WTC11 (cell line): Measurements from ENCODE around the gene ZNF142. TPM values are rescaled to one million over a fixed set of nuclear protein-coding genes. Genes with fewer than 3 reads are reported as not detected.
A peak's percentile ranks its signal among the peaks of the same experiment; 100 is the strongest.

Experiments used
- ATAC-seq: fragments of 200-7000 bp; cut with Tn5 transposase; 2 replicates; pipeline ENCODE4 v1.10.0; 2021; ENCODE audit warnings: mild to moderate bottlenecking, moderate library complexity
- CTCF ChIA-PET: fragments of 300-600 bp; sonication (Branson Sonifier 250); formaldehyde crosslinking; loops from one replicate; lab custom pipeline; 2021; ENCODE audit warnings: antibody characterized with exemption; lab: Charles Lee
- POLR2A ChIA-PET: fragments of 350-600 bp; sonication (Branson Sonifier 250); formaldehyde crosslinking; loops from one replicate; lab custom pipeline; 2021; ENCODE audit warnings: antibody characterized with exemption; lab: Charles Lee
- DNase-seq: peaks from one replicate; pipeline ENCODE4 v3.0.0; 2021; ENCODE audit warnings: low spot score
- H3K27ac Mint-ChIP-seq: 2 replicates; pipeline ENCODE4 v1.8.0; 2021; ENCODE audit warnings: mixed read lengths
- H3K27me3 Mint-ChIP-seq: 2 replicates; pipeline ENCODE4 v1.8.0; 2021; ENCODE audit warnings: low read depth, mild to moderate bottlenecking, moderate library complexity, mixed read lengths
- H3K36me3 Mint-ChIP-seq: 2 replicates; pipeline ENCODE4 v1.8.0; 2021; ENCODE audit warnings: mixed read lengths
- H3K4me1 Mint-ChIP-seq: 2 replicates; pipeline ENCODE4 v1.8.0; 2022; ENCODE audit warnings: mixed read lengths
- H3K4me3 Mint-ChIP-seq: 2 replicates; pipeline ENCODE4 v1.8.0; 2021; ENCODE audit warnings: mild to moderate bottlenecking, moderate library complexity, mixed read lengths
- H3K9me3 Mint-ChIP-seq: 2 replicates; pipeline ENCODE4 v1.8.0; 2021; ENCODE audit warnings: mixed read lengths
- E2F1 ChIP-seq: sonication (generic); formaldehyde crosslinking; IDR thresholded peaks from 2 replicates; pipeline ENCODE4 v1.8.0; 2022; ENCODE audit warnings: mild to moderate bottlenecking, missing genetic modification reagents
- E2F5 ChIP-seq: sonication (generic); formaldehyde crosslinking; IDR thresholded peaks from 2 replicates; pipeline ENCODE4 v1.8.1; 2022; ENCODE audit warnings: mild to moderate bottlenecking, moderate library complexity, missing genetic modification reagents
- ERG ChIP-seq: fragments of 250-450 bp; sonication (Bioruptor Pico); IDR thresholded peaks from 2 replicates; pipeline ENCODE4 v1.8.0; 2021; ENCODE audit warnings: mild to moderate bottlenecking
- ETV6 ChIP-seq: sonication (generic); formaldehyde crosslinking; IDR thresholded peaks from 2 replicates; pipeline ENCODE4 v1.8.1; 2022; ENCODE audit warnings: mild to moderate bottlenecking, missing genetic modification reagents
- GTF2I ChIP-seq: fragments of 250-450 bp; sonication (Bioruptor Pico); conservative IDR thresholded peaks from 2 replicates; pipeline ENCODE4 v1.4.0; 2021; ENCODE audit warnings: mild to moderate bottlenecking
- NFYB ChIP-seq: sonication (generic); formaldehyde crosslinking; conservative IDR thresholded peaks from 2 replicates; pipeline ENCODE4 v1.8.0; 2022; ENCODE audit warnings: low read depth, missing genetic modification reagents
- PREB ChIP-seq: sonication (generic); formaldehyde crosslinking; IDR thresholded peaks from 2 replicates; pipeline ENCODE4 v1.8.1; 2022; ENCODE audit warnings: mild to moderate bottlenecking, missing genetic modification reagents, moderate library complexity, borderline replicate concordance
- PRRX2 ChIP-seq: fragments of 250-450 bp; sonication (Bioruptor Pico); IDR thresholded peaks from 2 replicates; pipeline ENCODE4 v1.8.0; 2021; ENCODE audit warnings: mild to moderate bottlenecking
- RORB ChIP-seq: fragments of 250-450 bp; sonication (Bioruptor Pico); IDR thresholded peaks from 2 replicates; pipeline ENCODE4 v1.9.0; 2021; ENCODE audit warnings: mild to moderate bottlenecking
- SOX15 ChIP-seq: fragments of 250-450 bp; sonication (Bioruptor Pico); IDR thresholded peaks from 2 replicates; pipeline ENCODE4 v1.9.0; 2021; ENCODE audit warnings: mild to moderate bottlenecking
- SP1 ChIP-seq: sonication (generic); formaldehyde crosslinking; conservative IDR thresholded peaks from 2 replicates; pipeline ENCODE4 v1.8.1; 2022; ENCODE audit warnings: missing genetic modification reagents
- TEAD1 ChIP-seq: sonication (generic); formaldehyde crosslinking; IDR thresholded peaks from 2 replicates; pipeline ENCODE4 v1.8.0; 2022; ENCODE audit warnings: mild to moderate bottlenecking, missing genetic modification reagents
- TP53 ChIP-seq: sonication (generic); formaldehyde crosslinking; IDR thresholded peaks from 2 replicates; pipeline ENCODE4 v1.8.1; 2023; ENCODE audit warnings: mild to moderate bottlenecking, missing genetic modification reagents
- ZNF219 ChIP-seq: sonication (generic); formaldehyde crosslinking; IDR thresholded peaks from 2 replicates; pipeline ENCODE4 v1.8.0; 2023; ENCODE audit warnings: missing genetic modification reagents, mild to moderate bottlenecking, borderline replicate concordance
- ZNF232 ChIP-seq: sonication (generic); formaldehyde crosslinking; IDR thresholded peaks from 2 replicates; pipeline ENCODE4 v1.8.0; 2022; ENCODE audit warnings: mild to moderate bottlenecking, missing genetic modification reagents
- ZNF532 ChIP-seq: fragments of 250-450 bp; sonication (Bioruptor Pico); IDR thresholded peaks from 2 replicates; pipeline ENCODE4 v1.9.0; 2021; ENCODE audit warnings: mild to moderate bottlenecking, borderline replicate concordance
- total RNA-seq: library from RNA; stranded (reverse); gene quantifications from 3 replicates; pipeline ENCODE4 v1.2.3, GENCODE V29; 2021

Gene ZNF142
- total RNA-seq, 1 experiment from 2014 or later, result 33.5 TPM

- peak; percentile 41 for ATAC-seq
- no peaks in the 10 kb centered on the region for H3K4me1 Mint-ChIP-seq
These were observed 14.7 kb downstream of the ZNF142 start for GRCh38 chr2:218644721-218645120.

More at GRCh38 chr2:218644721-218645120, 14.7 kb downstream of the ZNF142 start:
- H3K9me3 Mint-ChIP-seq, result no peaks in the 10 kb centered on the region
- peaks cover 53% of the 10 kb centered on the region for H3K36me3 Mint-ChIP-seq
- no peak for DNase-seq
- ChIA-PET CTCF (interaction anchor here (1.1 kb wide), 1 partner anchor 8 kb away, joined by 3 read pairs; no protein-coding TSS in a partner anchor), POLR2A (no interaction called here)
- no peak overlapping the region for H3K27ac Mint-ChIP-seq
- no peak overlapping the region for H3K4me3 Mint-ChIP-seq
- TF ChIP-seq RORB (CRISPR knock-in tag), result no peak
- TF ChIP-seq ETV6, result no peak
- no peak for TF ChIP-seq TEAD1 (CRISPR knock-in tag)
- no peak for TF ChIP-seq SP1 (CRISPR knock-in tag)
- TF ChIP-seq E2F1 (CRISPR knock-in tag), result no peak
- no peak for TF ChIP-seq PRRX2
- TF ChIP-seq E2F5 (CRISPR knock-in tag), result no peak
- TF ChIP-seq SOX15 (CRISPR knock-in tag), result no peak
- TF ChIP-seq ZNF232 (CRISPR knock-in tag), result no peak
- no peak for TF ChIP-seq ERG
- TF ChIP-seq ZNF219 (CRISPR knock-in tag), result no peak
- no peak for TF ChIP-seq ZNF532
- no peak for TF ChIP-seq PREB (CRISPR knock-in tag)
- no peak for TF ChIP-seq TP53
- TF ChIP-seq GTF2I (CRISPR knock-in tag), result no peak
- no peak for TF ChIP-seq NFYB (CRISPR knock-in tag)
- no peaks in the 10 kb centered on the region for H3K27me3 Mint-ChIP-seq
